Neural progenitor cell (in vitro differentiated cells): ENCODE measurements around the gene CCR7.

Source experiments
- CTCF ChIP-seq: fragments of 200-600 bp; sonication (generic); IDR thresholded peaks from 2 replicates; pipeline ENCODE4 v1.5.1; 2017; ENCODE audit warnings: antibody characterized with exemption, mild to moderate bottlenecking
- EZH2 ChIP-seq: fragments of 200-600 bp; sonication (generic); IDR thresholded peaks from 2 replicates; pipeline ENCODE4 v1.6.1; 2017; ENCODE audit warnings: antibody characterized with exemption, mild to moderate bottlenecking, moderate library complexity

DNA sequence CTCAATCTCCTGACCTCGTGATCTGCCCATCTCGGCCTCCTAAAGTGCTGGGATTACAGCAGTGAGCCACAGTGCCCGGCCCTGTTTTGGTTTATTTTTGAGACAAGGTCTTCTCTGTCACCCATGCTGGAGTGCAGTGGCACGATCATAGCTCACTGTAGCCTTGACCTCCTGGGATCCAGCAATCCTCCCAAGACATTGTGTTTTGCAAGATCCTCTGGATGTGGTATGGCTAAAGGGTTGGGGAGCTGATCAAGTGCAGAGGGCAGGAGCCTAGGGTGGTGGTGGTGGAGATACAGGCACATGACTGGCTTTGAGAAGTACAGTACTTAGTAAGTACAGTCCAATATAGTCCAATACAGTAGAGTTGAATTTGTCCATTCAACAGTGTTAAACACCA, 47.3 kb downstream of the CCR7 start:
- TF ChIP-seq CTCF = no peak
- TF ChIP-seq EZH2 = no peak
